HEK293 (cell line): ENCODE measurements around the gene PC.

Experiments
- CTCF ChIA-PET: fragments of 350-600 bp; formaldehyde crosslinking; extraction: SDS; loops from one replicate; lab custom pipeline; 2021; ENCODE audit warnings: antibody characterized with exemption; lab: Yijun Ruan, JAX
- POLR2A ChIA-PET: fragments of 300-600 bp; formaldehyde crosslinking; extraction: SDS; loops from one replicate; lab custom pipeline; 2020; ENCODE audit warnings: antibody characterized with exemption, inconsistent platforms; lab: Yijun Ruan, JAX
- H3K27ac ChIP-seq: fragments of 200-500 bp; sonication (Bioruptor generic); 2 replicates; pipeline ENCODE4 v1.5.1; 2014; ENCODE audit warnings: low read depth, low read length, control low read depth, inconsistent platforms; ENCODE audit errors: extremely low read depth
- H3K36me3 ChIP-seq, 2 experiments: fragments of 200-500 bp in 1 of 2; sonication (Bioruptor generic) in 1 of 2; 1 replicate in 1 of 2; 2 replicates in 1 of 2; pipeline ENCODE4 v1.5.1; 2014 to 2017; ENCODE audit warnings: inconsistent platforms in 2 of 2, low read length in 2 of 2; ENCODE audit not compliant: control insufficient read depth in 2 of 2, insufficient read depth in 1 of 2
- H3K4me1 ChIP-seq: fragments of 200-500 bp; sonication (Bioruptor generic); 2 replicates; pipeline ENCODE4 v1.5.1; 2014; ENCODE audit warnings: mild to moderate bottlenecking, low read length, inconsistent platforms; ENCODE audit not compliant: control insufficient read depth, insufficient read depth
- H3K4me3 ChIP-seq: 2 replicates; pipeline ENCODE4 v1.5.1; 2011; ENCODE audit warnings: low read depth, mild to moderate bottlenecking, control low read depth, low read length, moderate library complexity
- H3K9me3 ChIP-seq: fragments of 200-500 bp; sonication (Bioruptor generic); 2 replicates; pipeline ENCODE4 v1.5.1; 2014; ENCODE audit warnings: low read depth, low read length, inconsistent platforms; ENCODE audit not compliant: control insufficient read depth, insufficient read depth
- GFI1B ChIP-seq: fragments of 450-650 bp; formaldehyde crosslinking; IDR thresholded peaks from 2 replicates; pipeline ENCODE4 v1.5.1; 2016; ENCODE audit warnings: missing biosample characterization, missing genetic modification characterization
- HIC1 ChIP-seq: fragments of 450-650 bp; formaldehyde crosslinking; IDR thresholded peaks from 2 replicates; pipeline ENCODE4 v1.5.1; 2016; ENCODE audit warnings: missing biosample characterization, missing genetic modification characterization
- IKZF3 ChIP-seq: fragments of 450-650 bp; IDR thresholded peaks from 2 replicates; pipeline ENCODE4 v1.5.0; 2018; ENCODE audit warnings: missing biosample characterization, mild to moderate bottlenecking, missing genetic modification characterization, moderate library complexity
- KLF10 ChIP-seq: fragments of 450-650 bp; IDR thresholded peaks from 2 replicates; pipeline ENCODE4 v1.5.1; 2018; ENCODE audit warnings: missing biosample characterization, mild to moderate bottlenecking, missing genetic modification characterization
- KLF17 ChIP-seq: fragments of 450-650 bp; formaldehyde crosslinking; IDR thresholded peaks from 2 replicates; pipeline ENCODE4 v1.5.1; 2016; ENCODE audit warnings: missing biosample characterization, missing genetic modification characterization
- ZBTB11 ChIP-seq: fragments of 450-650 bp; formaldehyde crosslinking; conservative IDR thresholded peaks from 2 replicates; pipeline ENCODE4 v1.5.1; 2016; ENCODE audit warnings: low read depth, missing biosample characterization, missing genetic modification characterization
- ZBTB44 ChIP-seq: fragments of 450-650 bp; IDR thresholded peaks from 2 replicates; pipeline ENCODE4 v1.5.1; 2018; ENCODE audit warnings: missing biosample characterization, mild to moderate bottlenecking, missing genetic modification characterization
- ZFP37 ChIP-seq: fragments of 450-650 bp; formaldehyde crosslinking; IDR thresholded peaks from 2 replicates; pipeline ENCODE4 v1.5.1; 2016; ENCODE audit warnings: missing biosample characterization, missing genetic modification characterization
- ZNF112 ChIP-seq: fragments of 450-650 bp; formaldehyde crosslinking; IDR thresholded peaks from 2 replicates; pipeline ENCODE4 v1.5.0; 2017; ENCODE audit warnings: missing biosample characterization, missing genetic modification characterization
- ZNF114 ChIP-seq: fragments of 450-650 bp; formaldehyde crosslinking; IDR thresholded peaks from 2 replicates; pipeline ENCODE4 v1.5.0; 2017; ENCODE audit warnings: missing biosample characterization, missing genetic modification characterization
- ZNF121 ChIP-seq: fragments of 450-650 bp; formaldehyde crosslinking; IDR thresholded peaks from 2 replicates; pipeline ENCODE4 v1.5.1; 2016; ENCODE audit warnings: missing biosample characterization, missing genetic modification characterization
- ZNF157 ChIP-seq: fragments of 450-650 bp; formaldehyde crosslinking; IDR thresholded peaks from 2 replicates; pipeline ENCODE4 v1.5.1; 2016; ENCODE audit warnings: missing biosample characterization, missing genetic modification characterization
- ZNF174 ChIP-seq: fragments of 450-650 bp; formaldehyde crosslinking; IDR thresholded peaks from 2 replicates; pipeline ENCODE4 v1.5.0; 2017; ENCODE audit warnings: missing biosample characterization, mild to moderate bottlenecking, missing genetic modification characterization
- ZNF2 ChIP-seq: fragments of 450-650 bp; formaldehyde crosslinking; IDR thresholded peaks from 2 replicates; pipeline ENCODE4 v1.5.1; 2016; ENCODE audit warnings: missing biosample characterization, missing genetic modification characterization
- ZNF202 ChIP-seq: fragments of 450-650 bp; formaldehyde crosslinking; IDR thresholded peaks from 2 replicates; pipeline ENCODE4 v1.5.1; 2016; ENCODE audit warnings: missing biosample characterization, missing genetic modification characterization, borderline replicate concordance
- ZNF292 ChIP-seq: fragments of 450-650 bp; formaldehyde crosslinking; IDR thresholded peaks from 2 replicates; pipeline ENCODE4 v1.5.1; 2016; ENCODE audit warnings: low read depth, missing biosample characterization, missing genetic modification characterization, borderline replicate concordance
- ZNF302 ChIP-seq: fragments of 450-650 bp; formaldehyde crosslinking; IDR thresholded peaks from 2 replicates; pipeline ENCODE4 v1.5.1; 2016; ENCODE audit warnings: missing biosample characterization, missing genetic modification characterization, low read depth
- ZNF324 ChIP-seq: fragments of 450-650 bp; formaldehyde crosslinking; IDR thresholded peaks from 2 replicates; pipeline ENCODE4 v1.5.1; 2016; ENCODE audit warnings: missing biosample characterization, missing genetic modification characterization
- ZNF558 ChIP-seq: fragments of 450-650 bp; formaldehyde crosslinking; IDR thresholded peaks from 2 replicates; pipeline ENCODE4 v1.5.1; 2016; ENCODE audit warnings: missing biosample characterization, missing genetic modification characterization
- ZNF624 ChIP-seq: fragments of 450-650 bp; formaldehyde crosslinking; IDR thresholded peaks from 2 replicates; pipeline ENCODE4 v1.5.1; 2017; ENCODE audit warnings: missing biosample characterization, missing genetic modification characterization
- ZNF660 ChIP-seq: fragments of 450-650 bp; IDR thresholded peaks from 2 replicates; pipeline ENCODE4 v1.5.1; 2018; ENCODE audit warnings: missing biosample characterization, mild to moderate bottlenecking, missing genetic modification characterization
- ZNF704 ChIP-seq: fragments of 450-650 bp; formaldehyde crosslinking; IDR thresholded peaks from 2 replicates; pipeline ENCODE4 v1.5.1; 2016; ENCODE audit warnings: missing biosample characterization, missing genetic modification characterization
- ZNF830 ChIP-seq: fragments of 450-650 bp; IDR thresholded peaks from 2 replicates; pipeline ENCODE4 v1.5.0; 2018; ENCODE audit warnings: missing biosample characterization, missing genetic modification characterization, low read depth, mild to moderate bottlenecking, moderate library complexity
- ZSCAN16 ChIP-seq: fragments of 450-650 bp; formaldehyde crosslinking; IDR thresholded peaks from 2 replicates; pipeline ENCODE4 v1.5.1; 2016; ENCODE audit warnings: missing biosample characterization, missing genetic modification characterization
- ZSCAN18 ChIP-seq: fragments of 450-650 bp; formaldehyde crosslinking; IDR thresholded peaks from 2 replicates; pipeline ENCODE4 v1.5.1; 2016; ENCODE audit warnings: missing biosample characterization, missing genetic modification characterization

The PC gene

GRCh38 chr11:66875378-66875777, 82.8 kb downstream of the PC start:
- ChIA-PET POLR2A (no interaction called here), CTCF (interaction anchor here (1.3 kb wide), 1 partner anchor 8 kb away, joined by 5 read pairs; no protein-coding TSS in a partner anchor)
- Histone ChIP-seq H3K4me3 (no peak overlapping the region), H3K4me1 (no peaks in the 10 kb centered on the region), H3K27ac (no peak overlapping the region), H3K36me3 (peaks cover 0 to 13% of the 10 kb centered on the region in 2 experiments; a peak in 1 of 3 replicates), H3K9me3 (no peaks in the 10 kb centered on the region)
- TF ChIP-seq KLF17 (tag by site-specific recombination): no peak
- TF ChIP-seq ZNF624 (tag by site-specific recombination): no peak
- no peak for TF ChIP-seq GFI1B
- no peak for TF ChIP-seq ZNF704 (tag by site-specific recombination)
- no peak for TF ChIP-seq ZFP37
- TF ChIP-seq ZNF558 (tag by site-specific recombination): no peak

- CTCF ChIA-PET: interaction anchor here (0.8 to 1.3 kb wide), 3 partner anchors 8 to 839 kb away, joined by 4 to 5 read pairs (median 5); no protein-coding TSS in a partner anchor
- TF ChIP-seq ZSCAN16 (tag by site-specific recombination): no peak
- TF ChIP-seq ZNF121 (tag by site-specific recombination): no peak
- TF ChIP-seq ZNF112 (tag by site-specific recombination): no peak
- no peak for TF ChIP-seq ZSCAN18 (tag by site-specific recombination)
- no peak for TF ChIP-seq ZNF660 (tag by site-specific recombination)
- no peak for TF ChIP-seq ZNF830 (tag by site-specific recombination)
- no peak for TF ChIP-seq ZBTB11 (tag by site-specific recombination)
- no peak for TF ChIP-seq IKZF3 (tag by site-specific recombination)
- no peak for TF ChIP-seq ZNF324 (tag by site-specific recombination)
- no peak for TF ChIP-seq ZNF302 (tag by site-specific recombination)
- TF ChIP-seq HIC1 (tag by site-specific recombination): no peak
- no peak for TF ChIP-seq ZNF292 (tag by site-specific recombination)
- no peak for TF ChIP-seq ZNF202
- no peak for TF ChIP-seq ZNF174 (tag by site-specific recombination)
- no peak for TF ChIP-seq ZNF2
- TF ChIP-seq KLF10: no peak
- TF ChIP-seq ZNF157 (tag by site-specific recombination): no peak
- no peak for TF ChIP-seq ZBTB44 (tag by site-specific recombination)
- no peak for TF ChIP-seq ZNF114
- no peaks in the 10 kb centered on the region for H3K9me3 ChIP-seq
- no peak overlapping the region for H3K4me3 ChIP-seq
- no peaks in the 10 kb centered on the region for H3K4me1 ChIP-seq
- H3K27ac ChIP-seq: no peak overlapping the region
- peaks cover 0 to 23% of the 10 kb centered on the region in 2 experiments; a peak in 1 of 3 replicates for H3K36me3 ChIP-seq
- POLR2A ChIA-PET: interaction anchor here (0.8 kb wide), 1 partner anchor 23 kb away, joined by 3 read pairs; no protein-coding TSS in a partner anchor
Measured at GRCh38 chr11:66874232-66874631, 84.0 kb downstream of the PC start.
